Measurements from ENCODE around the gene SH2D4B. TPM values are rescaled to one million over a fixed set of nuclear protein-coding genes. Genes with fewer than 3 reads are reported as not detected.
"Not testable (repeated sequence)": the region's sequence is repeated elsewhere in the genome, so short reads cannot be mapped to it uniquely, and the experiment has no call there.

SH2D4B gene
- total RNA-seq, 1 experiment from 2014 or later = 0.05 TPM

DNA sequence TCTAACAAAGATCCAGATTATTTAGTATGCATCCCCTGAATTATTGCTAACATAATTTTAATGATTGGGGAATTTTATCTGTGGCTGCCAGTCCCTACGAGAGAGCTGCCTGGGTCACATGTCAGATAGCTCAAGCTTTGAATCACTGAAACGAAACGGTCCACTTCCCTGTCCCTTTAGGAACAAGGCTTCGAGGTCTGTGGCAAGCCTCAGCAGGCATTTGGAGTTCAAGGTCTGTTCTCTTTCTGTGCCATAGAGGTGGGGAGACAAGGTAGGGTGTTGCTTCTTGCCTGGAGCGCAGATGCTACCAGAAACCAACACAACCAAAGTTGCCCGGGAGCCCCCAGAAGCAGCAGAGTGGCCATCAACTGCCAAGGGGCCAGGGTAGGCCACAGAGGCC is 13.9 kb upstream of the SH2D4B start:
- no peak for DNase-seq (ENCODE audit: low read depth)

- no peak for DNase-seq (ENCODE audit: low read depth)
Measured at GRCh38 chr10:80524190-80524909, 13.4 kb upstream of the SH2D4B start.

GRCh38 chr10:80526218-80526617 is 11.5 kb upstream of the SH2D4B start:
- DNase-seq (ENCODE audit: low read depth) = no peak

DNA sequence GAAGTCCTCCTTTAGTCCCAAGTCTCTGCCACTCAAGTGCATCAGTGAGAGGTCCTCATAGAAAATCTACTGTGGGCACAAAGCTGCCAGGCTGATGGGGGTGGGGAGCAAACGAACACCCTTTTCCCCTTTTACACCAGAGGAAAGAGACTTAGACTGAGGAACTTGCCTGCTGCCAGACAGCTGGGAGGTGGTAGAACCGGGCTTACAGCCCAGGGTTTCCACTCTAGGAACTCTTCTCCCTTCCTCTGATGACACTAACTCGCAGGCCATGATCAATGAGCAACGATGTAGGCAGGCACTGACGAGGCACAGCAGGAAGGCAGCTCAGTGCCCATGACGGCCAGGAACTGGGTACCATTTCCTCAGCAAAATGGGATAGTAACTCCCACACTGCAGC is 11.0 kb upstream of the SH2D4B start:
- DNase-seq (ENCODE audit: low read depth) = no peak

DNA sequence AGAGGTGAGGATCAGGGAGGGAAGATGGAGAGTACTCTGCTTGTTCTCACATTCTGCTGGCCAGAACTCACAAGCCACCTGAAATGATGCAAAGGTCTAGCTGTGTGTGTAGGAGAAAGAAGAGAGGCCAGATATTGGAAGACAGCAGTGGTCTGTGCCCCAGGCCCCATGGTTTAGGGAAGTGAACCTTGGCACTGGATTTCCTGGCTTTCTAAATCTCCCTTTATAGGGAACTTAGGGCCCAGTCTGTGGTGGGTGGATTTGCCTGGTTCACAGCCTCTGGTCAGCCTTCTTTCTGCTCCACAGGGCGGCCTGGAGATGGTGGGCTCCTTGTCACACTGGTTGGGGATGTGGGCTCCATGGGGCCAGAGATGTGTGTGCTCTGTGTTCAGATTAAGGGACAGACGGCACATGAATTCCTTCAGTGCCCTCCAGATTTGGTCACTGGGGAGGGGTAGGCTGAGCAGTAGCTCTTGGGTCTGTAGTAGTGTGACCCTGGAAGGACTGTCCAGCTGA is 9.5 kb upstream of the SH2D4B start:
- DNase-seq (ENCODE audit: low read depth) = no peak

DNA sequence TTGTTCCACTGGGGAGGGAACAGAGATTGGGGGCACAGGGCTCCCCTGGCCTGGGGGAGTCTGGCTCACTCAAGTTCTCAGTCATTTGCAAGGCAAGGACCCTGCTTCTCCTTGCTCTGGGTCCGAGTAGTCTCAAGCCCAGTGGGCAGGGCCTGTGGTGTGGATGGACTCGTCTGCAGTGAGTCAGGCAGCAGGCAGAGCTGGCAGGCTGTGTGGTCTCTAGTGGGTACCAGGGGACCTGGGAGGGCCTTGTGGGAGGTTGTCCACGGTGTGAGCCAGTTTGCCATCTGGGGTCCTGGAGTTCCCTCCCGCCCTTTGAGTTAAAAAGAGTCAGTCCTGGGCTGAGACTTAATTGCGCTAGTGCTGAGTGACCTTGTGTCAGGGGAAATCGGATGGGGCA is 8.8 kb upstream of the SH2D4B start:
- DNase-seq (ENCODE audit: low read depth) = no peak

GRCh38 chr10:80529604-80530003 is 8.1 kb upstream of the SH2D4B start:
- no peak for DNase-seq (ENCODE audit: low read depth)

GRCh38 chr10:80530251-80530650 is 7.5 kb upstream of the SH2D4B start:
- DNase-seq (ENCODE audit: low read depth) = peak; percentile 49

- DNase-seq (ENCODE audit: low read depth) = no peak
Measured at GRCh38 chr10:80530816-80531215, 6.9 kb upstream of the SH2D4B start.

GRCh38 chr10:80532571-80532970 is 5.1 kb upstream of the SH2D4B start:
- no peak for DNase-seq (ENCODE audit: low read depth)

- not testable (repeated sequence) for DNase-seq (ENCODE audit: low read depth)
Measured at GRCh38 chr10:80534059-80534458, 3.6 kb upstream of the SH2D4B start.

DNA sequence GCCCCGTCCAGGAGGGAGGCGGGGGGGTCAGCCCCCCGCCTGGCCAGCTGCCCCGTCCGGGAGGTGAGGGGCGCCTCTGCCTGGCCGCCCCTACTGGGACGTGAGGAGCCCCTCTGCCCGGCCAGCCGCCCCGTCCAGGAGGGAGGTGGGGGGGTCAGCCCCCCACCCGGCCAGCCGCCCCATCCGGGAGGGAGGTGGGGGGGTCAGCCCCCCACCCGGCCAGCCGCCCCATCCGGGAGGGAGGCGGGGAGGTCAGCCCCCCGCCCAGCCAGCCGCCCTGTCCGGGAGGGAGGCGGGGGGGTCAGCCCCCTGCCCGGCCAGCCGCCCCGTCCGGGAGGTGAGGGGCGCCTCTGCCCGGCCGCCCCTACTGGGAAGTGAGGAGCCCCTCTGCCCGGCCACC is 3.1 kb upstream of the SH2D4B start:
- not testable (repeated sequence) for DNase-seq (ENCODE audit: low read depth)

- no peak for DNase-seq (ENCODE audit: low read depth)
Measured at GRCh38 chr10:80535671-80536360, 1.9 kb upstream of the SH2D4B start.

DNA sequence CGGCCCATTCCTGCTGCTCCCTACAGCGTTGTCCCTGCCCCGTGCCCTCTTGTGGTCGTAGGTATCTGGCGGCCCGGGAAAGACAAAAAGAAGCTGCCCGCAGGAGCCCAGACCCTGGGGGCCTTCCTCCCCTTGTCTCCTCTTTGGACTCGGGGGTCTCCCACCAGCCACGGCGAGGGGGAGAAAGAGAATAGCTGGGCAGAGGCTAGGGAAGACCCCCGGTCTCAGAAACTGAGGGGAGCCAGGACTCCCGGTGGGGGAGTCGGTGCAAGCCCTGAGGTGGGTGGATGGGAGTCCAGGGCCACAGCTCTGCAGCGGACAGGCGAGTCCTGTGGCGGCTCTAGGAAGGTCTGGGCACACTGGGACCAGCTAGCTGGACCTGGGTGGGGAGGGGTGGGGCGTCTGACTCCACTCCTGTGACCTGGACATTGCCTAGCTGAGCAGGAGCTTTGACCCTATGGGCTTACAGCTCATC is 1.3 kb upstream of the SH2D4B start:
- no peak for DNase-seq (ENCODE audit: low read depth)

DNA sequence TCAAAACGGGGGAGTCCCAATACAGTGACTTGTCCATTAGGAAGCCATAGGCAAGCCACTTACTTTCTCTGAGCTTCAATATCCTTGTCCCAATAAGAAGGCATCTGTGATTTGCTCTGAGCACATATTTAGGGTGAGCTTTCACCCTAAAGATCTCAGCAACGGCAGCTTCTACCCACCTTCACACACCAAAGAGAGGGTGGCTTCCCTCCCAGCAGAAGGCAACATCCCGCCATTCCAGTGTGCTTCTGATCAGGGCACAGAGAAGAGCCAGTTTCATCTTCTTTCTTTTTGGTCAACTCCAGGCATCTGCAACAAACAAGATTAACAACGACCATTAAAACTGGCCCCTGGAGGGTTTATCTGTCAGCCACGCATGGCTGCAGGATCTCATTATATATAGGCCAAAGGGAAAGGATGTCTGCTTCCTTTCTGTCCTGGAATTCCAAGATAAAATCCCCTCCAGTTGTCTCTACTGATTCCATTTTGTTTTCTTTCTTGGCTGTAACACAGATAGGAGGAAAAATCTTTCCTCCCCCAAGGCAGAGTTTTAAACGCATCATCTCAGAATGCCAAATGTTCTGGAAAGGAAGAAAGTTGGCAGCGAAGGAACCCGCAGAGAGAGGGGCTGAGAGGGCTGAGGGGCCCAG is 491 bp upstream of the SH2D4B start:
- DNase-seq (ENCODE audit: low read depth) = no peak

DNA sequence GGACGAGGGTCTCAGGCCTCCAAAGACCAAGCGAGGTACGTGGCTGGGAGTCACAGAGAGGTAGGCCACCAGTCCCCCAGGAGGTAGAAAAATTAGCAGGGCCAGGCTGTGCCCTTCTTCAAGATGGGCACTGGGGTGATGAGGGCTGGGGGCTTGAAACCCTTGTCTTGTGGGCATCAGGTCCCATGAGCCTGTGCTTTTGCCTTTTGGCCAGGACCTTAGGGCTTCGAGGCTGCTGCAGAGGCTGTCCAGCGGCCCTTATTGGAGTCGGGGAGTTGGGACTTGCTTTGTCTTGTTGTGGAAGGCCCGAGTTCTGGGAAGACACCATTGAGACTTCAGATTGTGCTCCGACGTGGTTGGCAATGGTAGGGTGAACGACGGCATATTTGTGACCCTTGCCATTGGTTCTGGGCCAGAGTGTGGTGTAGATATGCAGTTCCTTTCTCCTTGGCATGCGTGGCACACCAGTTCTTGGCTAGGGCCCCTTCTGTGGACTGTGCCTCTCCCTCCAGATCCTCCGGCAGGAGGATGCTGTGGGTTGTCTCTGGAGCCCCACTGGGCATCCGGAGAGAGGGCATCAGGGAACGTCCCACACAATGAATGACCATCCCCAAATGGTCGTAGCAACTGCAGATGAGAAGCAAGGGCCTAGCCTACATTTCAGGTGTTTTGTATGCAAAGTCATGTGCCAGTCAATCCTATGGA is 931 bp downstream of the SH2D4B start:
- DNase-seq (ENCODE audit: low read depth) = no peak

DNA sequence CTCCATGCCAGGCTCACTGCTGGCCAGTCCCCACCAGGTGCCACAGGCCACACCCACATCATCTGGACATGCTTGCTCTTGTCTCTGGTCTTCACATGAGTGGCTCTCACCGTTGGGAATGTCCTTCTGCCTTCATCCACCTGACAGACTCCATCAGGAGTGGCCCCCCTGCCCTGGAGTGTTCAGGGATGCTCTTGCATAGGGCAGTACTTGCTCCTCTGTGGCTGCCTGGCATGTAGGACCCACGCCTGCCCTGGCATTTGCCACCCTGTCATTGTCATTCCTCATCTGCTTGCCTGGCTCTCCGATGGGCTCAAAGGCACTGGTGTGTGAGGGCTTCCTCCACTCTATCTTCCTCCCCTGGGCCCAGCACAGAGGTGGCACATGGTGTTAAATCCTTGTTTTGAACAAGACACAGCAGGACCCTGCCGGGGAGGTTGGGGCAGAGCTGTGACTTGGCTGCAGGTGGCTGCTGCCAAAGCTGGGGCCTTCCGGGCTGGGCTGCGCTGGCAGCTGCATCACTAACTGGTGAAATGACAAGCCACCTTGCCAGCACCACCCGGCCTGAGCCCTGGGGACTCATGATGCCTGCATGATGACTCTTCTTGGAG is 1.8 kb downstream of the SH2D4B start:
- no peak for DNase-seq (ENCODE audit: low read depth)

GRCh38 chr10:80540136-80540535 is 2.4 kb downstream of the SH2D4B start:
- no peak for DNase-seq (ENCODE audit: low read depth)

- DNase-seq (ENCODE audit: low read depth) = no peak
Measured at GRCh38 chr10:80540618-80540980, 2.9 kb downstream of the SH2D4B start.

DNA sequence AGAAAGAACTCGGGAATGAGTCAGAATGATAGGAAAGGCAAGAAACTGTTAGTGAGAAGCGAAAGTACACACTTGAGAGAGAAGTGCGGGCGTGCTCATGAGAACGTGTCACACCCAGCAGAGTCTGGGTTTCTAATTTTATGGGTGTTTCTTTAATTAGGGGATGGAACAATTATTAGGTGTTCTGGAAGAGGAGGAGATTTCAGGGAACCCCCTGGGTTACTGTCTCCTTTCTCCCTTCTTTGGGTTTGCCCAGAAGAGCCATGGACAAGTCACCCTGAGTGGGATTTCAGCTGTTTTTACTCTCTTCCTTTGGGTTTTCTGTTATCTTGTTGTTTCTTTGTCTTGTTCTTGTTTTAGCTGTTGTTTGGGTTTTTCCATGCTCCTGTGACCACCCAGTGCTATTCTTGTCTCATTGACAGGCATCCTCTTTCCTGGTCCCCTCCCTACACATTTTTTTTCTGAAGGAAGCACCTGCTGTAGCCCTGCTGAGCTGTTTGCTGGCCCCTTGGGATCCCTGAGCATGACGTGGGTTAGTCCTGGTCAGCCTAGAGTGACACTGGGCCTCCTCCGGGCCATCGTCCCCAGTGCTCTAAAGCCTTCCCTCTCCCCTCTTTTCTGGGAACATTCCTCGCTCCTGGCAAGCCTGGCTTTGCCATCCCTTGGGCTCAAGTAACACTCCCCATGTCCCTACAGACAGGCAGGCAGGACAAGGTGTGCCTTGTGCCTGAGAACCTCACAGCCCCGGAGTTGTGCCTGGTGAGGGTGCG is 3.5 kb downstream of the SH2D4B start:
- DNase-seq (ENCODE audit: low read depth) = no peak

Data from HT1080 (cell line).